ENCODE measurements around the gene DAB2IP.

DNA sequence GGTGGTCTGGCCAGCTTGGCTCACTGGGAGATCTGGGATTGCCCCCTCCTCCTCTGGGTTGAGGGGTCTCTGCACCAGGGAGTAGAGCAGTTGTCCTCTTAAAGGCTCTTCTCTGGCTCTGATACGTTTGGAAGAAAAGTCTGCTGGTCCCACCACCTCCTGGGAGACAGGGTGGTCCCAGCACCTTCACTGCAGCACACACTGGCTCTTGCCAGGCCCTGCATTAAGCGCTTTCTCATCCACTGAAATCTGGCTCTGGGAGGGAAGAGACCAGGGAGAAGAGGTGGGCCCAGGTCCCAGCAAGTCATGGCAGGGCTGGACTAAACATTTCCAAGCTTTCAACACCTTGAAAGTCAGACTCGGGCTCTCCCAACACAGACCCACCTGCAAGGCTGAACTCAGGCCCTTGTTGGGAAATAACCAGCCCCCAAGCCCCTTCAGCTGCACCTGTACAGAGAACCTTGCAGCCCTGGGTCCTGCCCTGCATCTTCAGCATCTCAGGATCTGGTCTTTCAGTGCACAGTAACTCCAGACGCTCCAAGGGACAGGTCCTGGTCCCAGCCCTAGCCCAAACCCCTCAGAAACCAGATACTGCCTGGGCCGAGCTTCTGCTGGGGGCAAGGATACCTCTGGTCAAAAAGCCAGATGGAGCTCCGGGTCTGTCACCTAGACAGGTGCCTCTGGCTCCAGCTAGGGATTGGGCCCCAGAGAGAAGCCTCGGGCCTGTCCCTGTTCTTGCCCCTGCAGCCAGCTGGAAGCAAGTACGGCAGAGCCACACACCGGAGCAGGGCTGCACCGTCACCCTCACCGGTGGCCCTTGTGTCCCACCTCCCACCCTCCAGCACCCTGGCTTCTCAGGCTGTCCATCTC, 134.5 kb downstream of the DAB2IP start:
- TF ChIP-seq EP300 (IDR thresholded peaks at IDR 0.05) = no peak
- TF ChIP-seq, protein P1, sequence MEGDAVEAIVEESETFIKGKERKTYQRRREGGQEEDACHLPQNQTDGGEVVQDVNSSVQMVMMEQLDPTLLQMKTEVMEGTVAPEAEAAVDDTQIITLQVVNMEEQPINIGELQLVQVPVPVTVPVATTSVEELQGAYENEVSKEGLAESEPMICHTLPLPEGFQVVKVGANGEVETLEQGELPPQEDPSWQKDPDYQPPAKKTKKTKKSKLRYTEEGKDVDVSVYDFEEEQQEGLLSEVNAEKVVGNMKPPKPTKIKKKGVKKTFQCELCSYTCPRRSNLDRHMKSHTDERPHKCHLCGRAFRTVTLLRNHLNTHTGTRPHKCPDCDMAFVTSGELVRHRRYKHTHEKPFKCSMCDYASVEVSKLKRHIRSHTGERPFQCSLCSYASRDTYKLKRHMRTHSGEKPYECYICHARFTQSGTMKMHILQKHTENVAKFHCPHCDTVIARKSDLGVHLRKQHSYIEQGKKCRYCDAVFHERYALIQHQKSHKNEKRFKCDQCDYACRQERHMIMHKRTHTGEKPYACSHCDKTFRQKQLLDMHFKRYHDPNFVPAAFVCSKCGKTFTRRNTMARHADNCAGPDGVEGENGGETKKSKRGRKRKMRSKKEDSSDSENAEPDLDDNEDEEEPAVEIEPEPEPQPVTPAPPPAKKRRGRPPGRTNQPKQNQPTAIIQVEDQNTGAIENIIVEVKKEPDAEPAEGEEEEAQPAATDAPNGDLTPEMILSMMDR (IDR thresholded peaks at IDR 0.05) = no peak
- no peak for TF ChIP-seq POLR2A (IDR thresholded peaks at IDR 0.05)

Measured in tibial nerve (tissue), 4 donors.